Activated CD4-positive, alpha-beta T cell treated with anti-CD3 and anti-CD28 coated beads, Interleukin-2, amount 50 U/mL, for 4 hours (primary cell): ENCODE data around the gene INAFM2.

ENCODE experiments used
- DNase-seq, 2 experiments: peaks; one replicate each; pipeline ENCODE4 v3.0.0-alpha.2; 2020

INAFM2 gene

DNA sequence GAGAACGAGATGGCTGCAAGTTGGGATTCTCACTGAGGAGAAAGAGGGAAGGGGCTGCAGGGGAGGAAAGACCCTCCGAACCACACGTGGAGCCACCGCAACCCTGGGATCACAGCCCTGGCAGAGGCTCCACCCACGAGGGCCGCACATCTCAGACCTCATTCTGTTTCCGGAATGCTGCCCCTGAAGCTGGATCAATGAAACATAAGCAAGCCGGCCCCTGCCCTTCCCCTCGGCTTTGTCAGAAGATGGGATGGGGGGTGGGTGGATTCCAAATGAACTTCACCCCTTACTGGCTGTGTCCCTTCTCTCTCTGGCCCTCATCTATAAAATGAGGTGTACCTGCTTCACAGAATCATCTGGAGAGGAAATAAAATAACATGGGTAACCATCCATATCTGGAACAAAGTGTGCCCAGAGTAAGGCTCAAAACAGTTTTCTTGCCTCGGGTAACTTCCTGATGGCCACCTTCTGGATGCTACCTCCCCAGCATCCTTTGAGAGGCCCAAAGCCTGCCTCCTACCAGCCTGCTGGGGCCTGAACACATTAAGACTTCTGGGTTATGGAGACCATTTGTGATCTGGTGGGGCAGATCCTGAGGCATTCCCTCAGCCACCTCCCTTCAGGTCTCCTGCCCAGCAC is 21.9 kb downstream of the INAFM2 start:
- no peak for DNase-seq

DNA sequence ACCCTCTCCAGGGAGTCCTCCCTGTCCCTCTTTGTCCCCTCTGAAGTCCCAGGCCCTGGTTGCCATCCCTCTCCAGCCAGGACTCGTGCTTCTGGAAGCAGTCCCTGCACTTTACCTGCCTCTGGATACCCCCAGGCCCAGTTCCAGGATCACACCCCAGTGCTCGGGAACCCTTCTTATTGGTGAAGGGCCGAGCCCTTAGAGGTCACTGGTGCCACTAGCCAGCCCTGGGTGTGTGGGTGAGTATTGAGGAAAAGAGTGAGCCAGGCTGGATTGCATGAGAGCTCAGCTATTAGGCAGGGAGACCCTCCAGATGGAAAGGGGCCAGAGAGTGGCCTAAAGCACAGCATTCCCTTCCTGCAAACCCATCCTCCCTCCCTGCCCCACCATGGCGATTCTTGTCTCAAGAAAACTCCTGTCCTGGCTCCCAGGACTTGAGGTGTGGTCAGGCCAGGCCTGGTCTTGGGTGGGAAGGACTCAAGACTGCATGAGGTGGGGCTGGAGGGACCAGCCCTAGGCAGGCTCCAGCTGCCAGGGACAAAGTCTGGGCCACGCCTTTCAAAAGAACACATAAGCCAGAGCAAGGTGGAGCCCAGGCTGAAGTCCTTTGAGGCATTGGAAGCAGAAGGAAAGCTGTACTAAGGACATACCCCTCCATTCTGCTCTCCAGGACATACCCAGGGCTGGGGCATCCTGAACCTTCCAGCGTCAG is 22.5 kb downstream of the INAFM2 start:
- DNase-seq, result no peak

DNA sequence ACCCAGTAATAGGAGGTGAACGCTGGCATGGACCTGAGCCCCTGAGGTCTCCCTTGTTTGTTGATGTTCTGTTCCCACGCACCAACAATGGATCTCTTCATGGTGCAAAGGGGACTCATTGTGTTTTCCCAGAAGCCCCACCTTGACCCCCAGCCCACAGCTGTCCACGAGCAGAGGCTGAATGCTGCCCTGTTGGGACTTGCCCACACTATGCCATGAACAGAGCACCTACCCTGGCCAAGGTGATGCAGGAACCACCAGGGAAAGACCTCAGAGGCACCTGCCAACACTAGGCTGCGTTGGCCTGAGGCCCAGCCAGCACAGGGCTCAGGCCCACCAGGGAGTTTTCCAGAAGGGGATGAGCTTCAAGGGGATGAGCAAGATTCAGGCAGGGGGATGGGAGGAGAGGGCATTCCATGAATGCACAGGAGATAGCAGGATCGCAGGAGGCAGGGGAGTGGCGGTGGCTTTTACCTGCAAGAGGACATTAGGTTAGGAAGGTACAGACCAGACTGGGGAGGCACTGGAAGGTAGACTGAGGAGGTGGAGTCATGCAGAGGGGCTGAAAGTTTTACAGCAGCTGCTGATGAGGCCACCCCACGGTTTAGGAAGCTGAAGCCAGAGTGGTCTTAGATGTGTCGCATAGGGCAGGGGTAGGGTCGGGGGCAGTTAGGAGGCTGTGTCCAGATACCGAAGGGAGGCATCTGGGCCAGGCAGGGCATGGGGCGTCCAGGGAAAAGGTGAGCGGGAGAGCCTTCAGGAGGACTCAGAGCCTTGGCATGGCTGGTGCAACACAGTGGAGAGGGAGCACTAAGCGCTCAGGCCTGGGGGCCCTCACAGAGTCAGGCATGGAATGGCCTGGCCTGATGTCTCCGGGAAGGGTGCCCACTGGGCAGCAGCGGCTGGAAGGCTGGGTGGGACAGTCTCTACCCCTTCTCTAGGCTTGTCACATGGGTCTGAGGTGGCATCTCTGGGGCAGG is 23.4 kb downstream of the INAFM2 start:
- no peak for DNase-seq

DNA sequence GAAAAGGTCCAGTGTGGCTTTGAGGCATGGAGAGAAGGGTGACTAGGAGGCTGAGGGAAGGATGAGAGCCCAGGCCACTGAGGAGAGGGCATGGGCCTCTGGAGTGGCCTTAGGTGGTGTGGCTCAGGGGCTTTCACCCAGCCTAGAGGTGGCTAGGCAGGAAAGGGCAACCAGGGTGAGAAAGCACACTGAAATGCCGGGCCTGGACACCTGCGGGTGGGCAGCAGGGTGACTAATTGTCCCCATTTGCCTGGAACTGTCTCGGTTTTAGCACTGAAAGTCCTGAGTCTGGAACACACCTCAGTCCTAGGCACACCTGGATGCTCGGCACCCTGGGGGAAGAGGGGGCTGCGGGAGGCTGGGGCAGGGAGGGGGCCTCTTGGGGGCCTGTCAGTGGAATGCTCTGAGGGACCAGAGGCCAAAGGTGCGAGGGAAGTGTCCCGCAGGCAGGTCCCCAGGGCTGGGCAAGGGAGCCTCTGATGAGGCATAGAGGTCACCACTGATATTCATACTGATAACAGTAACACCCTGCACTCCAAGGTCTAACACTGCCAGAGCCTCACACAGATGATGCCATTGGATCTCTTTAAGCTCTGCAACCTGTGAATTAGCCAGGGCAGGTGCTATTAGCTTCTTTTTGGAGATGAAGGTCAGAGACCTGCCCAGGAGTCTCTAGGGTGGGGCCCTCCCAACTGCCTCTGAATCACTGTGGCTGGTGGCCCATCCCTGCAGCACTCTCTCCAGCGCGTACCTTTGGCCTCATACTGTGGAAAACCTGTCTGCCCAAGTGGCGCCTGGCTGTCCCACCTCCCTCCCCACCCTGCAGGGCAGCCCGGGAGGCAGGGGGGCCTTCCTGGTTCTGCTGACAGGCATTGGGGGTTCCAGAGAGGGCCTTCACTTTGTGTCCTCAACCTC is 24.3 kb downstream of the INAFM2 start:
- DNase-seq, result no peak

DNA sequence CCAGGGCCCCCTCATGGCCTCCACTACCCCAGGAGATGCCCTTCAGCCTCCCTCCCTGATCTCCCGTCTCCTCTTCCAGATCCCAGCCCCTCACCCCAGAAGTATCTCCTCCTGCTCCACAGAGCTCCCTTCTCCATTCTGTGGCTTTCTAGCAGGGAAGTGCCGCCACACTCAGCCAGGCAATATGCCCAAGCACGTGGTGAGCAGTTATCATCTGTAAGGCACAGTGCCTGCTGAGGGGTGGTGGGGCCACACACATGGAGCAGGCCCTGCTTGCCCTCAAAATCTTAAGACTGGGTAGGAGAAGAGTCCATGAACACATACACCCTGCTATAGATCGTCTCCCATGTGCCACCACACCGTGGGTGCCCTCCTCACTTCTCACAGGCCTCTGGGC is 25.0 kb downstream of the INAFM2 start:
- no peak for DNase-seq

DNA sequence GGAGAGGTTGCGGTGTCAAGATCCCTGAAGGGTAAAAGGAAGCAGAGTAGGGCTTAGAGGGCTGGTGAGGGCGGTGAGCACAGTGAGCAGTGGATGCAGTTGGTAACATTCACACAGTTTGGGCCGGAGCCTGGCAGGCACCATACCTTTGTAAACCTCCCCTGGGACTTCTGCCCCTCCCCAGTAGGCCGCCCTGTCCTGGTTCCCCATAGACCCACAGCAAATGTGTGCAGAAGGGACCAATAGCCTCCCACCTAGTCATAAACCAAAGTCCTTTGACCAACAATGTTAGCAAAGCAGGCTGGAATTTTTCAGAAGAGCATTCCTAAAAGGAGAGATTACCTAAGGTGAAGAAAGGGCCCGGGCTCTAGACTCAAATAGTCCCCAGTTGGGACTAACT is 25.7 kb downstream of the INAFM2 start:
- no peak for DNase-seq

DNA sequence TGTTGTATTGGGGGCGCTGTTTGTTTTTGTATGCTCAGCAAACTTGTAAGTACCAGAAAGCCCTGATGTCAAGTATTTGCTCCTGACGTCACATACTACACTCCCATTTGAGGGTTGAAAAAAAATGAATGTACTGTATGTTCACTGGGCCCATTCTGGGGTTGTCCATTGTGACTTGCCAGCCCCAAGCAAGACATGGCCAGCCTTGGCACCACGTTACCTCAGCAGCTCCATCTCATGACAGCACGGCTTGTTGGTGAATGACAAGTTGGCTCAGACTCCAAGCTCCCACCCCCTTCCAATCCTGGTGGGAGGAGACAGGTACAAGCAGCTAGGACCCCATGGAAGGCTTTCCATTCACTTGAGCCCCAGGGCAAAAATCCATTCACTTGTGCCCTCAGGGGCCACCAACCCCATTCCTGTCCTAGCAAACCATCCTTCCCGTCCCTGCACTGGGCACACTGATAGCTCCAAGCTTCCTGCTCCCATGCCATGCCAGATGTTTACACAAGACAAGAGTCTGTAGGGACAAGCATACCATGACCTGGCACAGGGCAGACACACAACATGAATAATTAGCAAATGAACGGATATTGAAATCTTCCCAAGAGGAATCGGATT is 28.9 kb downstream of the INAFM2 start:
- no peak for DNase-seq

DNA sequence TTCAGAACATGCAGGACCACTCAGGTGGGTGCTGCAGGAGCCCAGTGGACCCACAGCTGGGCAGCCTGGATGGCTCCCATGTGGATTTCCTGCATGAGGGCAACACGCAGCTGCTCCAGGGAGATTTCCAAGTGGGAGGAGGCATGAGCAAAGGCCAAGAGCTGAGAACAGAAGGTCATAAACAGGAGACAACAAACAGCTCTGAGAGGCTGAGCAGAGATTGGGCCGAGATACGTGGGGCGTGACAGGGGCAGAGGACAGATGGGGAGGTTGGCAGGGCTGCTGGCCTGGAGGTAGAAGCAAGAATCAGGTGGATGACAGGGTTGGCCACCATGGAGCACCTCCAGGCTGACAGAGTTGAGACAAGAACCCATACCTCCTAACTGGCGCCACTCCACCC is 30.2 kb downstream of the INAFM2 start:
- no peak for DNase-seq

DNA sequence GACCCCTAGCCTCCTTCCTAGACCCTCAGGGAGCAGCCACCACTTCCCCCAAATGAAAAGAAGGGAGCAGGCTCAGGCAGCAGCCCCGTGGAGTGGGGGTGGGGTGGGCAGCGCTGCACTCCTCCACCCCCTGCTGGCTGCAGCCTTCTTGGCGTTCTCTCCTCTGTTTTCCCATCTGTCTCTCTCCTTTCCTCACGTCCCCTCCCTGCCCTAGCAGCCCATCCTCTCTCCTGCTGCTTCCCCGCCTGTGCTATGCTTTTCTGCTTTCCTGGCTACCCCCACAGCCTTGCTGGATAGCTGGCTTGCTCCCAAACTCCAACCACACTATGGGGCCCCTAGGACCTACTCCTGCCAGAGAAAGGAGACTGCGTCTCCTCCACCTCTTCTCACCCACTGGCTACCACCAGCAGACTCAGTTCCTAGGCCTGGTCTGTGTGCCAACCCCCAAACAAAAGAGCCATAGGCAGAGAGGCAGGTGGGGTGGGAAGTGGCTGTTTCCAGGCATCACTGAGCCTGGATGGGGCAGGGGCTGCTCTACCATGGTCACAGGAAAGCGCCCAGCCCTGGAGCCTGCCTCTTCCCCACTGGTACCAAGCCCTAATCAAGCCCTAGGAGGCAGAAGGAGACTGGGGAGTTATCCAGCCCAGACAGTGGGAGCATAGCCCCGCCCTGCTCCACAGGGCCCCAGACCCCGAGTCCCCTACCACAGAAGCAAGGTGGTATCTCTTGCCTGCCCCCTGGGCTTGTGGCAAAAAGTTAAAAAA is 31.1 kb downstream of the INAFM2 start:
- DNase-seq, result no peak

DNA sequence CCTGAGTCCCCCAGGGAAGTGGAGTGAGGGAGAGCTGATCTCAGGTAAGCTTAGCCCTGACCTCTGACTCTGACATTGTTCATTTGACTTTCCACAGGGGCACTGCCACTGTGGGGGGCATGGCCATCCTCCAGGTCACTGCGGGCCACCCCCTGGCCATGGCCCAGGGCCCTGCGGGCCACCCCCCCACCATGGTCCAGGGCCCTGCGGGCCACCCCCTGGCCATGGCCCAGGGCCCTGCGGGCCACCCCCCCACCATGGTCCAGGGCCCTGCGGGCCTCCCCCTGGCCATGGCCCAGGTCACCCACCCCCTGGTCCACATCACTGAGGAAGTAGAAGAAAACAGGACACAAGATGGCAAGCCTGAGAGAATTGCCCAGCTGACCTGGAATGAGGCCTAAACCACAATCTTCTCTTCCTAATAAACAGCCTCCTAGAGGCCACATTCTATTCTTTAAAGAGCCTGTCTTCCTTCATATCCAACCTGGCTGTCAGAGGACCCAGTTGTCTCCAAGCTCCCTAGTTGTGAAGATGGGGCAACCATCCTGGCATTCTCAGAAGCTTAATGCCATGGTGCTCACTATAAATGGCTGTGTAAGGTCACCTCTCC is 32.6 kb downstream of the INAFM2 start:
- no peak for DNase-seq

DNA sequence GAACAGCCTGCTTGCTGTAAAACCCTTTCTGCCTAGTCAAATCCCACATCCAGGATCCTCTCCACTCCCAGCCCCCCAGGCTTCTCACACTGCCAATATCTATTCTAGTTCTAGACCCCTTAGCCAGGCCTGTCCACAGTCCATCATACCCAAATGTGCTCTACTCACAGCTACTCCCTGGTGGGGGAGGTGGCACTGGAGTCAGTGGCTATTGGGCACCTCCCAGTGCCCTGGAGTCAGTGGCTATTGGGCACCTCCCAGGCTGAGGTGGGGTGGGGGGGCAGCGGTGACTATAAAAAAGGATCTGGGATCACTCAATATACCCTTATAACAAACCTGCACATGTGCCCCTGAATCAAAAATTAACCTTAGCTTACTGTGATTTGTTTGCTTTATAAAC is 33.8 kb downstream of the INAFM2 start:
- no peak for DNase-seq

DNA sequence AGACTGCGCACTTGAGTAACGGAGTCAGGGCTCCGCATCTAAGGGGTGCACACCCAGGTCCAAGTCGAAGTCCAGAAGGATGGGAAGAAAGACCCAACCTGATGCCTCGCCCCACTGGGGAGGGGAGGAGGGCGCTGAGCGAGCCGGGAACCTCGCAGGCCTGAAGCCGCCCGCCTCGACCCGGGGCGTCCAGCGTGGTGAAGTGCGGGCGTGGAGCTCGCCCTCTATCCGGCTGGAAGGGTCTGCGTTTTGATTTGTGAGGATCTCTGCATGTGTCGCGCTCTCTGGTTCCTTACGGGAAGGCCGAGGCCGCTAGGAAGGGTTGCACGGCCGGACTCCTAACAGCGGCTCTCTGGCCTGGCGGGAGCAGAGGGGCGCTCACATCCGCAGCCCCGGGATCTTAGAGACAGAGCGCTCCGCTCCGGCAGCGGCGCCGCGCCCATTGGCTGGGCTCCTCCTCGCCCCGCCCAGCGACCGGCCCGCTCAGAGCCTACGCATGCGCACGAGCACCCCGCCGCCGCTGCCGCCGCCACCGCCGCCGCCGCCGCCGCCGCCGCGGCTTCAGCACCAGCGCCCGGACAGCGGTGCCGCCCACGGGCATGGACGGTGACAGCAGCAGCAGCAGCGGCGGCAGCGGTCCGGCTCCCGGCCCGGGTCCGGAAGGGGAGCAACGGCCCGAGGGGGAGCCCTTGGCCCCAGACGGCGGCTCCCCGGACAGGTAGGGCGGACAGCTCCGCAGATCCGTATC is 34.4 kb downstream of the INAFM2 start, which contains the start of gene DISP2:
DISP2 (plus strand) TSS at position 497 of the 748 bp plus-strand sequence; CDS start at position 600, 103 bp downstream.
- DNase-seq, result peak; percentile 84 to 85

DNA sequence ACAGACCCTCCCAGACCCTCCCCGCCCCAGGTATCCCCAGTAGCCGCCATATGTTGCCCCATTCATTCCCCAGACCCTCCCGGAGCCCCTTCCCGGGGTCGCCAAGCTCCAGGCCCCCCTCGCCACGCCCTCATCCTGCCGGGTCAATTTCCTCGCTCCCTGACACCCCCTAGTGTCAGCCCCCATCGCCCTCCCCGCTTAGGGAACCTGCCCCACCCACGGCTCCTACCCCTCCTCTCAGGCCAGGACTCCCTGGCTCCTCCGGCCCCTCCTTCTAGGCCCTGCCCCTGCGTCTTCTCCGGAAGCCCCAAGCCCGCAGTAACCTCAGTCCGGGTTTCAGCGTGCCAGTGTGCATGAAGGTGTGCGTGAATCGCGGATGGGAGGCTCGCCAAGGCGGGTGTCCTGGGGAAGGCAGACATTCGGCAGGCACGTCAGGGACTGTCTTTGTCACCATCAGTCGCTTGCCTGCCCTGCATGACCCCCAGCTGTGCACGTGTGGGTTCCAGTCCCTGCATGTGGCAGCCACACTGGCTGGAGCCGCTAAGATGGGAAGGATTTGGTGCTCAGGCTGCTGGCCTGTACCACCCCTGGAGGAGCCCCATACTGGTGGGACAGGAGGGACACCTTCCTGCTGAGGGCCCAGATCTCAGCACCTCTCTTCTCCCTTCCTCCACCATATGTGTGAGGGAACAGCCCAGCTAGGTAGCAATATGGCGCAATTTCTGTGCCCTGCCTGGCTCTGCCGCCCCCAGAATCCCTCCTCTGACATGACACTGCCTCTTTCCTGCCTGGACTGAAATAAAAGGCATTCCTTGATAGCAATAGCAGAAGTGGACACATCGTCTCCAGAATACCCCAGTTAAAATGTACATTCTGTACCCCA is 35.2 kb downstream of the INAFM2 start:
- DNase-seq, result no peak

DNA sequence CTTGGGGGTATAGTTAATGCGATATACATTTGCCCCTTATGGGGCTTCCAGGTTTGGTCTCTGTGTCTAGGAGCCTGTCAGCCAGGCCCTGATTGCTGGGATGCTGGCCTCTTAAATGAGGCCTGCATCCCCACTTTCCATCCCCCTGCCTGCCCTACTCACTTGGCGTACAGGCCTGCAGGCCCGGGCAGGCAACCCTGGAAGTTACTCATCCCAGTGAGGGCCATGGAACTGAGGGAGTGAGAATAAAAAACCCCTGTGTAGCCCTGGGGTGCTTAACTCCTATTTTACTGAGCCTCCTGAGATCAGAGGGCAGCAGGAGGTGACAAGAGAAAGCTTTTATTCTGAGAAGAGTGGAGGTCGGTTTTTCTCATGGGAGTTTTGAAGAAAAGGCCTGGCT is 36.5 kb downstream of the INAFM2 start:
- no peak for DNase-seq

DNA sequence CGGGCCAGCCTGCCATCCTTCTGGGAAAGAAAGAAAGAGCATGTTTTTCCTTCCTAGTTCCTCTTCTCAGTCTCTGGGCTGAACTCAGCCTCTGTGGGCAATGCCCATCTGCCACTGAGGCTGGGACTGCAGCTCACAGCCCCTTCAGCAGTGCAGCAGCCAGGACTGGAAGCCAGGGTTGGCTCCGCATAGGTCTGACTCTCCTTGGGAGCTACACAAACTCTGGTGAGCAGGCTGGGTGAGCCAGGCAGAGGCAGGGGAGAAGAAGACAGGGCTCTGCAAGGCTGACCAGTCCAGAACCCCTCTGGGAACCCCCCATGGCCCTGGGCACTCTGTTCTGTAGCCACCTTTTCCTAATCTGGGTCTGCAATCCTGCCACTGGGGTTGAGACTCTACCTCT is 38.1 kb downstream of the INAFM2 start:
- DNase-seq, result no peak

DNA sequence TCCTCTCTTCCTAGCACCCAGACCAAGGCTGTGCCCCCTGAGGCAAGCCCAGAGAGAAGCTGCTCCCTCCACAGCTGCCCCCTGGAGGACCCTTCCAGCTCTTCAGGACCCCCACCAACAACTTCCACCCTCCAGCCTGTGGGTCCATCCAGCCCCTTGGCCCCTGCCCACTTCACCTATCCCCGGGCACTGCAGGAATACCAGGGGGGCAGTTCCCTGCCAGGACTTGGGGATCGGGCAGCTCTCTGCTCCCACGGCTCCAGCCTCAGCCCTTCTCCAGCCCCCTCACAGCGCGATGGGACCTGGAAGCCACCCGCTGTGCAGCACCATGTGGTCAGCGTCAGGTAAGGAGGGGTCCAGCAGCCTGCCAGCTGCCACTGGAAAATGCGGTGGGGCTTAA is 40.1 kb downstream of the INAFM2 start:
- DNase-seq, result no peak

DNA sequence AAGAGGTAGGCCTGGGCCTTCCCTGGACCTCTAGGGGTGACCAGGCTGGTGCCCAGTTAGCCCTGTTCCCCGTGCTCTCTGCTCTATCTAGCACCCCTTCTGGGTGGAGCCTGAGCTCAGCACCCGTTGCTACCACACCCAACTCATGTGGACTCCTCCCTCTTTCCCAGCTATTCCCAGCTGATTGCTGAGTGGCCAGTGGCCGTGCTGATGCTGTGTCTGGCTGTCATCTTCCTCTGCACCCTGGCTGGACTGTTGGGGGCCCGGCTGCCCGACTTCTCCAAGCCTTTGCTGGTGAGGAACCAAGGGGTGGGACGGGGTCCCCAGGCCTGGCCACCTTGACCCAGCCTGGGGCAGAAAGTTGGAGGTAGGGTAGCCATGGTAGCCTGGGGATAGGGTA is 40.8 kb downstream of the INAFM2 start:
- no peak for DNase-seq

DNA sequence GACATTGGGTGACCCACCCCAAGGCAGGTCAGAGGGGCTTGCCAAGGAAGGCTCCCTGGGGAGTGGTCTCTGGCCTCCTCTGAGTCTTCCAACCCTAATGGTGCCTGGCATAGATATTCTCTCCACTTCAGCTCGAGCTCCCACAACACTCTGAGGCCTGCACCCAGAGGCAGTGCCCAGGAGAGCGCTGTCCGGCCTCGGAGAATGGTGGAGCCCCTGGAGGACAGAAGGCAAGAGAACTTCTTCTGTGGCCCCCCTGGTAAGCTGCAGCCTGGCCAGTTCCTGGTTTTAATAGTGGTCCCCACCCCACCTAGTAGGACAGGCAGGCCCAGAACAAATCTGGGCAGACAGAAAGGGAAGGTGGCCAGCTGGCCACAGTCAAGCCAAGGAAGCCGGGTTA is 41.5 kb downstream of the INAFM2 start:
- no peak for DNase-seq
